ENCODE data around the gene CHRNB4.
"Not testable (repeated sequence)": the region's sequence is repeated elsewhere in the genome, so short reads cannot be mapped to it uniquely, and the experiment has no call there.

Gene CHRNB4

DNA sequence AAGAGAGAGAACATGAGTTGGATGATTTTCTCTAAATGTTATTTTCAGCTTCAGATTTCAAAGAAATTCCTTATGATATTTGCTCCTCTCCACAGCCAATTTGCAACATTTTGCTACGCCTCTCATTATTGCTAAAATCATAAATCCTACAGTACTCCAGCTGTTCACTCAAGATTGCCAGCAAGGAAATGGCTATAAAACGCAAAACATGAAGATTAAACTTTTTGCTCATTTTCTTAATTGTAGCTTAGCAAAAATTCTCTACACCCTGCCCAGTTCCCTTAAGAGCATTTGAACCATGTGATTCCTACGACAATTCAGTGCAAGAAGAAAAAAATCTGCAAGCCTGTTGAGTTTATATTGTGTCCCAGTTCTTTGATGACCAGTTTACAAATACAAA, 27.0 kb downstream of the CHRNB4 start:
- DNase-seq: no peak

DNA sequence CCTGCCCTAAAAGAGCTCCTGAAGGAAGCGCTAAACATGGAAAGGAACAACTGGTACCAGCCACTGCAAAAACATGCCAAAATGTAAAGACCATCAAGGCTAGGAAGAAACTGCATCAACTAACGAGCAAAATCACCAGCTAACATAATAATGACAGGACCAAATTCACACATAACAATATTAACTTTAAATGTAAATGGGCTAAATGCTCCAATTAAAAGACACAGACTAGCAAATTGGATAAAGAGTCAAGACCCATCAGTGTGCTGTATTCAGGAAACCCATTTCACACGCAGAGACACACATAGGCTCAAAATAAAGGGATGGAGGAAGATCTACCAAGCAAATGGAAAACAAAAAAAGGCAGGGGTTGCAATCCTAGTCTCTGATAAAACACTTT, 31.5 kb downstream of the CHRNB4 start:
- DNase-seq: not testable (repeated sequence)

DNA sequence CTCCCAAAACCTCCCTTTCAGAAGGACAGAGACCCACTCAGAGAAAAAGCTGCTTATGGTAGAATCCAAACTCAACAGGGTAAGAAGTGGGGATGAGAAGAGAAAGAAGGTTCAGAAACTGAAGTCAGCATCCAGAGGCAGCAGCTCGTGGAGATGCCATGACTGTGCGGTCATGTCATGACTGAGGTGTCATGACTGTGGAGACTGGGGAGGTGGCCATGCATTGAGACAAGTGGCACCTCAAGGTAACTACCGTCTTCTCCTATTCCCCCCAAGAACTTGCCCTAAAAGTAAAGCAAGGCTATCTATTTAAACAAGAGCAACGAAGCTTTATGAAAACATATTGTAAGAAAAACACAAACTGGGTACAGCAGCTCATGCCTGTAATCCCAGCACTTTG, 35.3 kb downstream of the CHRNB4 start:
- DNase-seq: no peak

DNA sequence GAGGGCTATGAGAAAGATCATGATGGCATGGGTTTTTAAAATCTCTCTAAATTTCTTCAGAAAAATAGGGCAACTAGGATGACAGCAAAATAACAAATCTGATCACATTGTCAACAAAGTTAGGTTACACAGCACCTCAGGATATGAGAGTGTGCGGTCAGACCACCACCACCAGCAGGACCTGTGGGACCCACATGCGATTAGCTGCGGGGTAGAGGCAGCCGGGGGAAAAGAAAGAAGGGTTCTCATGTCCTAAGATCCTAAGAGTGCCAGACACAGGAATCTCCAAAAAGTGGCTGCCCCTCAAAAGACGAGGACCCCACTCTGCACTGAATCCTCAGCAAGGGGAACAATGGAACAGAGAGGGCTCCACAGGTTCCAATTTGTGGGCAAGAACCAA, 35.8 kb downstream of the CHRNB4 start:
- DNase-seq: no peak

DNA sequence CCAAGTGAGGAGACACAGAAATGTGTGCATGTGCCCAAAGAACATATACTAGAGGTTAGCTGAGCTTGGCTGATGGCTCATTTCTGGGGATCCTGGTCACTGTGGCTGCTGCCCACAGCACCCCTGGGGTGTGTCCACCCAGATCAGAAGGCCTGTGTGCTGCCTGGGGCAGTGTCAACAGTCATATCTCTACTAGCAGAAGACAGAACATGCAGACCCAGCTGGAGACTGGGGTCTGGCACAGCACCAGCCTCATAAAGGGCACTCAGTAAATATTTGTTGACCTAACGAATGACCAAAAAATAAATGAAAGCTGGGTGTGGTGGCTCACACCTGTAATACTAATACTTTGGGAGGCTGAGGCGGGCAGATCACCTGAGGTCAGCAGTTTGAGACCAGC, 36.6 kb downstream of the CHRNB4 start:
- DNase-seq: no peak

DNA sequence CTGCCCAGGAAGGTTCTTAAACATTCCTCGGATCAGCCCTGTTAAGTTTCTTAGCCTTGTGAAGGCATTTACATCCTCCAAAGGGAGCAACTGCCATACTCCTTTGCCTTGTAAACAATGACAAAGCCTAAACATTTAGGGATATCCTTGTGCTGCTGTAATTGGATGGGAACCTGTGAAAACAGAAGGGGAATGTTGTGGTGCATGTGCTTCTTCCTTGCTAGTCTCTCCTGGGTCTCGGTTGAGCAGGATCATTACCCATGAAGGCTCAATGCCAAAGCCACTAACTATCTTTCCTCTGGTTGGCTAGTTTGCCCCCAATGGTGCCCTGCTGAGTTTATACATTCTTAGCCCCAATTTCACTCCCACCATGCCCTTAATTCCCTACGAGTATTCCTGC, 37.5 kb downstream of the CHRNB4 start:
- no peak for DNase-seq

DNA sequence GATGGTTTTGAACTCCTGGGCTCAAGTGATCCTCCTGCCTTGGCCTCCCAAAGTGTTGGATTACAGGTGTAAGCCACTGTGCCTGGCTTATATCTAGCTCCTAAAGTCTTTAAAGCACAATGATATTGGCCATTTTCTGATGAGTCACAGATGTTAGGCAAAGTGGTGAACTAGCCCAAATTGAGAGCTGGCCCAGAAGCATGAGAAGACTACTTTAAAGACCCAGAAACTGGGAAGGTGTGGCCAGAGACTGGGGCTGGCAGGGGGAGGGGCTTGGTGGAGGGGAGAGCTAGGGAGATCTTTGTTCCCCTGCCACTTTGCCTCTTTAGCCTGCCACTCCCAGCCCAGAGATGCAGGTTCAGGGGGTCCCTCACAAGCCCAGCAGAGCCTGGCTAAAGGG, 41.8 kb downstream of the CHRNB4 start:
- DNase-seq: no peak

DNA sequence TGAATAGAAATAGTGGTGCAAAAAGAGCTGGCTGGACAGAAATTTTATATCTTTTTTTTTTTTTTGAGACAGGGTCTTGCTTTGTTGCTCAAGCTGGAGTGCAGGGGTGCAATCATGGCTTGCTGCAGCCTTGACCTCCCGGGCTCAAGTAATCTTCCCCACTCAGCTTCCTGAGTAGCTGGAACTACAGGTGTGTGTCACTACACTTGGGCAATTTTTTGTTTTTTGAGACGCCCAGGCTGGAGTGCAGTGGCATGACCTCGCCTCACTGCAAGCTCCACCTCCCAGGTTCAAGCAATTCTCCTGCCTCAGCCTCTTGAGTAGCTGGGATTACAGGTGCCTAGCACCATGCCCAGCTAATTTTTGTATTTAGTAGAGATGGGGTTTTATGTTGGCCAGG, 42.7 kb downstream of the CHRNB4 start:
- DNase-seq: no peak

DNA sequence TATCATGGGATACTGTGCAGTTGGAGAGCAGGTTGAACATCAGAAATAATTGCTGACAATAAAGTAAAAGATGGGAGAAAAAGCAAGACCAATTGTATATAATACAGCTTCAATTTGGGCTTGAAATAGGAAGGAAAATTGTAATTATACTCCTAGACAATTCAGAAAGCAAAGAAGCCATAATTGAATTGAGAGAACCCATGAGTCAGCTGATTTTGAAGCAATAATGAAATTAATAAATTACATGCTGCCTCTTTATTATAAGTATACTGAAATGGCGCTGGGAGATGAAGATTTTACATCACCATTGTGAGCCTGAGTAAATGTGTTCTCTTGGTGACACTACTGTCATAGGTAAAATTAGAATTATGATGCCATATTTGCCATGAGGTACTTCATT, 43.4 kb downstream of the CHRNB4 start:
- no peak for DNase-seq

DNA sequence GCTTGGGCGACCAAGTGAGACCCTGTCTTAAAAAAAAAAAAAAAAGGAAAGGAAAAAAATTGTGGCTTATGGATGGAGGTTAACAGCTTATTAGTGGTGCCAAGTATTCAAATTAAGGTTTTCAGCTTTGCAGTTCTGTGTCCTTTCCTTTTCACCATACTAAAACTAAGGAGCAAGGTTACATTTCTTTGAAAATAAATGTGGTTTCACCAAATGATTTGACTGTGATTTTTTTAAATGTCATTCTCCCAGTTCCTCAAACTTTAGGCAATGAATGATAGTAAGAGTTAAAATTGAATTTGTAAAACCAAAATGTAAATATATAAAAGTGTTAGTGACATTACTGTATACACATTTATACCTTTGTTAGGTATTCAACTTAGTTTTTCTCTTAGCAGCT, 66.1 kb downstream of the CHRNB4 start:
- DNase-seq: no peak

All from stimulated activated CD4-positive, alpha-beta T cell treated with anti-CD3 and anti-CD28 coated beads, Interleukin-2, amount 100 ng/mL, for 48 hours (primary cell).